ENCODE measurements around the gene BMPR1B.

Gene BMPR1B

DNA sequence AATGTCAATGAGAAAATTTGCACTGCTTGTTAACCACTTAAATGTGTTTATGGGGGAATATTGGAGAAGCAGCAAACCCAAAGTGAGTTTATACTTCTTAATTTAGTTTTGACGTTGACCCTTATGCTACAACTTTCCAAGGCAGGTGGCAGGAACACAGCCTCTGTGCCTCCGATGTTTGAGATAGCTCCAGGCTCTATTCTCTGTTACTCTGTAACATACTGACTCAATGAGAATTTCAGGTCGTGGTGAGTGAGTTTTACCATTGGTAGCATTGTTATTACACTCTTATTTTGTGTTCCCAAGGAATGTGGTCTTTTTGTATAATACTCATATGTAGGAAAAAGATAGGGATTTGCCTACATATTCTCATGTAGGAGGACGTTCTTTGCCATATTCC is 210.7 kb downstream of the BMPR1B start:
- no peak for FAIRE-seq

DNA sequence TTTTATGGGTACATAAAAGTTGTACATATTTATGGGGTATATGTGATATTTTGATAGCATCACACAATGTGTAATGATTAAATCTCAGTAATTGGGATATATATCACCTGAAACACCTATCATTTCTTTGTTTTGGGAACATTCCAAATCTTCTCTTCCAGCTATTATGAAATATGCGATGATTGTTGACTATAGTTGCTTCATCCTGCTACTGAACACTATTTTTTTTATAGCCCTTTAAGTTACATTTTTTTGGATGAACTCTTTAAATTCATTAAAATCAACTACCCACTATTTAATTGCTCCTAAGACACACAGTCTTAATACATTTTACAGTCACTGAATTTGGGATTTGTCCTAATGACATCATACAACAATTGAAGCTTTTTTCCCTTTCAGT is 212.9 kb downstream of the BMPR1B start:
- FAIRE-seq, result no peak

DNA sequence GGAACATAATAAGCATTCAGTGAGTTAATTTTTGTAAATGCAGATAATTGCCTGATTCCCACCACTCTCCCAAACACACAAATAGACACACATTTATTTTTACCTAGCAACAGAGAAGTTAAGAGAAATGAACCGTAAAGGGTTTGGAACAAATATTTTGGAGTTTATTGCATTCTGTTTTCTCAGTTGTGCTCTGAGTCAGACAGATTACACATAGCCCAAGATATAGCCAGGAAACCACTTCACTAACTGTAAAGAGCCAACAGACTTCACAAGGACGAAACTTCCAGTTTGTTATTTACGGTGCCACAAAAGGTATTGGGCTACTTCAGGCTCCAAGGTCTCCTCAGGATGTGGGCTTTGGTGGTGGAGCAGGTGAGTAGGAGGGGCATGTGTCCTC is 217.0 kb downstream of the BMPR1B start:
- FAIRE-seq, result no peak

DNA sequence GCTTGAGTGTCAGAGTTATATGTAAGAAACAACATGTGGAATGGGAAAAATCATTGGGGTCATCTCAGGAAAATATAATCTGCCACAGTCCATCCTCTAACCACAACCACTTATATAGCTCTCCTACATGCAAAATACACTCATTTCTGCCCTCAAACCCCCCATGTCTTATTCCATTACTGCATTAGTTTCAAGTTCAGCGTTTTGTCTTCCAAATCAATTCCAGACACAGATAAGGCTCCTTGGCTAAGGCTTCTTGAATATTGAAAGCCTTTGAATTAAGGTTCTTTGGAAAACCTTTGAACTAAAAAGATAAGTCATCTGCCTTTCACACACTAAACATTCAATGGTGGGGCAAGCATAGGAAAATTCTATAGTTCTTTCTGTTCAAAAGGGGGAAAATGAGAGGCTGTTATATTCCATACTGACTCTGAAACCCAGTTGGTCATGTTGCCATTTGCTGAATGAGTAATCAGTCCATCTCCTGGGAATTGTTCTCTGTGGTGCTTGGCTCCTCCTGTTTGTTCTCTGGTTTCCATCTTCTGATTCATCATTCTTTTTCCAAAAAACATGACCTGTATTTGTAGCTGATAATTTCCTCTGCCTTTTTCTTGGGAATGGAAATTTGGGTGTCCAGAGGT is 218.7 kb downstream of the BMPR1B start:
- FAIRE-seq, result no peak

DNA sequence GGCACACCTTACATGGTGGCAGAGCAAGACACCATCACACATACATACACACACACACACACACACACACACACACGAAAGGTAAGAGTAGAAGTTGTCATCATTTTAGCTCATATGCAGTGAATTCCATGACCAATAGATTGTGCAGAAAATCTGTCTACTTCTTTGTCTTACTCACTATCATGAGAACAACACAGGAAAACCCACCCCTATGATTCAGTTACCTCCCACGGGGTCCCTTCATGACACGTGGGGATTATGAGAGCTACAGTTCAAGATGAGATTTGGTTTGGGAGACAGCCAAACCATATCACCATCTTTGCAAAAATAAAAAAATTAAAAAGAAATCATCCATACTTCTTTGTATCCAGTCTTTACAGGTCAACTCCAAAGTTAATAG is 221.1 kb downstream of the BMPR1B start:
- no peak for FAIRE-seq

DNA sequence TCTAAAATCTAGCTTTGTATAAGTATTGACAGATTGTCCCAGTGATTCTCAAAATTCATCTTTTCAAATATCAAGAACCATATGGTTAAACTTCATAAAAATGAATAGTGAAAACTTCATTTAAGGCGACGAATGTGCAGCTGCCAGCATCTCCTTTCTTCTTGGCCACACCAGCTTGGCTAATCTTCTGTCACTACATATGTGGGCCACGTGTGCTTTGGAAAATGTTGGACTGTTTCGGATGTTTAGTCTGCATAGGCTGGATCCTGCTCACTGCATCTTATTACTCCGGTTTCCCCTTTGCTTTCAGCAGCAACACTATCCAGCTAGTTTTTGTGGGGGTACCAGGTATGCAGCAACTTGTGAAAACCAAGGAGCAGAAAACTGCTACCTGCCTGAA is 221.9 kb downstream of the BMPR1B start:
- no peak for FAIRE-seq

DNA sequence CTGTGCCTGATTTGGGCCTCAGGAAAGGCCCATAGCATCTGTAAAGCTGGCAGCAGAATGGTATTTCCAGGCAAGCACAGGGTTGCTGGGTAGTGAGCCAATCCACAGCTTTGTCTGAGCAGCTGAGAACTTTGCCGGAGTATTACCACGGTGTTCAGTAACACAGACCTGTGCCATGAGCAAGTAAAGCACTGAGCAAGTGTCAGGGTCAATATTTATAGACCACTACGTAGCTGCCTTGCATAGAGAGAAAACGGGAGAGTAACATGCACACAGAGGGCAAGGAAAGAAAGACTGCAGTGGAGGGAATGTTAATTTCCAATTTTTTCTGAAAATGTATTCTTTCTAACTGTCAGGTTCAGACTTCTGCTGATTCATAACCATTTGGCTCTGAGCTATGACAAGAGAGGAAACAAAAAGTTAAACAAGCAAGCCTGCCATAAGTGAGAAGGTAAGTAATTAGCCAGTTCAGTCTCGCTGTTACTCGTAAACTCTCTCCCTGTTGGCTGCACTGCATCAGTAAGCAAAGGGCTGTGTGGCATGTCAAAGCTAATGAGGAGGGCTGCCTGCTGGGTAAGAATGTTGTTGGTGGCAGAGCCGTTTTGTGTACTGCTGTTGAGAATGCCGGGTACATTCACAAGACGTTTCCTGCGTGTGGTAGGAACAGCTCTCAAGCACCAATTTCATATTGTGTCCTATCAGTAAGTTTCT is 238.1 kb downstream of the BMPR1B start:
- no peak for FAIRE-seq

DNA sequence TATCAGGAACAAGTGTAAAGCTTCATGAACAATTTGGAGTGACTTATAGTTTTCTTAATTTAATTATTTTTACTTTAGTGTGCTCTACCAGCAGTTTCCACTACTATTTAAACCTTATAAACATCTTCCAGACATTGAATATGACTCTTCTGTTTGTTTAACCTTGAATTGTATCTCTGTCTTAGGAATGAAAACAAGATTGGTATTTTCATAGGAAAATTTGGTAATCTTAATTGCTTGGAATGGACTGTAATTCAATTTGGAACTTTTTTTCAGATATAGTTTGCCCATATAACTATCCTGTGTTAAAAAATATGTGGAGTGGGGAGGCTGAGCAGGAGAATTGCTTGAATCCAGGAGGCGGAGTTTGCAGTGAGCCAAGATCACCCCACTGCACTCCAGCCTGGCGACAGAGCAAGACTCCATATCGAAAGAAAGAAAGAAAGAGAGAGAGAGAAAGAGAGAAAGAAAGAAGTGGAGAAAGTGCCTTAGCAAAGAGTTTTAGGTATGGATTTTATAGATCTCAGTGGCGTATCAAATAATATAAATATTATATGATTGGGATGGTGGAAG is 242.4 kb downstream of the BMPR1B start:
- FAIRE-seq, result no peak

DNA sequence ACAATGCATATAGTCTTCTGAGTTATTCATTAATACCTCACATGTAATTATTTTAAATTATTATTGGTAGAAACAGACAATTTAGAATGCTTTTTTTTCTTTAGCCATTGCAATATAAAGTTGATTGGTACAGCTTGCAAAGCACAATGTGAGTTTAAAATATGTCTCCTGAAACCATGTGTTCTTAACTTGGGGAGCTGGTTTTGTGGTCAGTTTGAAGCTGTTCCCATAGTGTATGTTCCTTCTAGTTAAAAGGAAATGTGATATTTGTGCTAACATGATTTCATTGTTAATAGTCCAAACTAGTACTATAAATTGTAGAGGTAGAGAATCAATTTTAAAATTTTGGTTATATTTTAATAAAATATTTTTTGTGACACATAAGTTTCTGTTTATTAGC is 247.2 kb downstream of the BMPR1B start:
- no peak for FAIRE-seq

DNA sequence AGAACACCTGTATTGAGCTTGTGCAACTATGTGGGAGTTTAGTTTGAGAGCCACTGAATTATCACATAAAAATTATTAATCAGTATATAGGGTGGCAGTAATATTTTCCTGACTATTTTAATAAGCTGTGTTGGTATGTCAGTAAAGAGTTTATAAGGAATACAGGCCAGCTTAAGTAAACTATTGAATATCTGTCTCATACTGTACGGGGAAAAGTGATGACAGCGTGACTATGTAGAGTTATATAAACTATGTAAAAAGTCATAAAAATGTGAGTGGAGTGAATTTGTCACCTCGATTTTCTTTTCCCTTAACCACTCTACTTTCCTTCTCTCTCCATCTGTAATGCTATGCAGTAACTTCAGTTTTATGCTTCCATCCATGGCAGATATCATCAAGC is 250.2 kb downstream of the BMPR1B start:
- no peak for FAIRE-seq

DNA sequence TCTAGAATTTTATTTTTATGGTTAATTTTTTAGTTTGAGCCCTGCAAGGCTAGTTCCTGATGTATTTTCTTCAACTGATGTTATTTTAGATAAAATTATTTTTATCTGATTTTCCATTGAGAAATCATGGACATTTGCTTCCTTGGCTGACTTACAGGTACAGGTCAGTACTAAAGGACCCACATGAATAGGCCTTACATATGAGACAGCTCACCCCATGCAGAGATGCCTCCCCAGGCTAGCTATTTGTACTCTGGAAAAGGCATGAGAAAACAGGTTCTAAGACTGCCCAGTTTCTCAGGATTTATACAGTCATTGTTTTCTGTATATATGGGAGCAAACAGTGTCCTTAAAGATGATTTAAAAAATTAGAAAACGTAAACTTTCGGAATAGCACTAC is 255.5 kb downstream of the BMPR1B start:
- no peak for FAIRE-seq

DNA sequence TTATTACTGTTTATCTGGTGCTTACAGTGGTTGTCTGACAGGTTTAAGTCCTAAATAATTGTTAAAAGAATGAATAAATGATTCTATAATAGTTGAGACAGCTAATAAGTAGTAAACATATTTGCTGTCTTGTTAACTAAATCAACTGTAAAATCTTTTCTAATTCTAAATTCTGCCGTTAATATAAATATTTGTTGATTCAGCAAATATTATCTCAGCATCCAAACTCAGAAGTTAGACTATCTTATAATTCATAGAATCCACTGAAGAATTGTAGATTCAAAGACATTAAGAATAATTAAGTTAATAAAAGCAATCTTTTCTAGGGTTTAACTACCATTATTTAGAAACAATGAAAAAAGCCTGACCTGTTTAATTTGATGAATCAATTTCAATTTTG is 256.3 kb downstream of the BMPR1B start:
- no peak for FAIRE-seq

DNA sequence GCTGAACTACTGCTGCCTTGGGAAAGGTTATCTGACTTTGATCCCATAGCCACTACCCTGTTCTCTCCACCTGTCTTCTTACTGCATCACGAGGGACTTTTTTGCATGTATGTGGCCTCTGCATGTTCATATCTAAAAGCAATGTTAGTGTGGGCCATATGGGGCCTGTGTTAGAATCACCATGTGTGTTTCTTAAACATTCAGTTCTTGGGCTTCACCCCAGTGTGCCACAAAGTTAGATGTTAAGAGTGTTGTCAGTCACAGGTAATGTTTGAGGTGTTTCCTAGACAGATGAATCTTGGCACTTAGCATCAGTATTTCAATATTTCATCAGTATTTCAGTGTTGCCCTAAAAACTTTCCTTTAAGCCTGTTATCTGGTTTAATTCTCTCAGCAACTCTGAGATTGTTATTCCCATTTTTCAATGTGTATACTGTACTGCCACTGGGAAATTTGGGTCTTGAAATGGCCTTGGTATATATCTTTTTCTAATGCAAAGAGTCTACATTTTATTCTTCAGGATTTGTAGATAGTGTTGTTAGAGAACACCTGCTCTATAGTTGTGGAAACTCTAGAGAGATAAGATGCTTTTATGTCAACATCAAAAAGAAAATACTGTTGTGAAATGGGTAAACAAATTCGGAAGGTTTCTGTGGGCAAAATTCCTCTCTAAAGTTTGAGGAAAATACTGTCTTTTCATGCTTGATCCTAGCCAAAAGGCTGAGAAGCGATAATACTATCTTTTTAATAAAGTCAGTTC is 259.7 kb downstream of the BMPR1B start:
- no peak for FAIRE-seq

DNA sequence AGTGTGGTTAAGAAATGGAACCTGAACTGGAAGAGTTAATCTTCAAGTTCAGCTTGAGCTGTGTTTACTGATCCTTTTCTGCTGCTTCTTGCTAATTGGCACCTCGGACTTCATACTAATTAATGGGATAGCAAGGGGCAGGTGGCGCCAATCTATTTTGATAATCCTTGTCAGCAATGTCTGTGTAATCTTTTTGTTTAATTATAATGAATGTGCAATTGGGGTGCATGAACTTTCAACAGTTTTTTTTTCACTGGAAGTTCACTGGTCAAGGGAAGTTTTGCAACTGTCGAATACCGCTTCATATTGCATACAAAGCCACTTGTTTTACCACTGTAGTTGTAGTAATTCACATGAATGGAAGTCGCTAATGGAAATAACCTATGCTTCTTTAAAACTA is 261.0 kb downstream of the BMPR1B start:
- FAIRE-seq, result no peak

DNA sequence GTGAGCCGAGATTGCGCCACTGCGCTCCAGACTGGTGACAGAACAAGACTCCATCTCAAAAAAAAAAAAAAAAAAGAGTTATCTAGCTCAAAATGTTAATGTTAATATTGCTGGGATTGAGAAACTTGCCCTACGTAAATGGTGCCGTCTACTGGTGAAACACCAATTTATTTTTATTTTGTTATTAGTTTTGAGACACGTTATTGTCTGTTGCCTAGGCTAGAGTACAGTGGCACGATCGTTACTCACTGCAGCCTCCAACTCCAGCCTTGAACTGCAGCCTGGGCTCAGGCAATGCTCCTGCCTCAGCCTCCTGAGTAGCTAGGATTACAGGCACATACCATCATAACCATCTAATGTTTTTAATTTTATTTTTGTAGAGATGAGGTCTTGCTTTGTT is 262.8 kb downstream of the BMPR1B start:
- no peak for FAIRE-seq

DNA sequence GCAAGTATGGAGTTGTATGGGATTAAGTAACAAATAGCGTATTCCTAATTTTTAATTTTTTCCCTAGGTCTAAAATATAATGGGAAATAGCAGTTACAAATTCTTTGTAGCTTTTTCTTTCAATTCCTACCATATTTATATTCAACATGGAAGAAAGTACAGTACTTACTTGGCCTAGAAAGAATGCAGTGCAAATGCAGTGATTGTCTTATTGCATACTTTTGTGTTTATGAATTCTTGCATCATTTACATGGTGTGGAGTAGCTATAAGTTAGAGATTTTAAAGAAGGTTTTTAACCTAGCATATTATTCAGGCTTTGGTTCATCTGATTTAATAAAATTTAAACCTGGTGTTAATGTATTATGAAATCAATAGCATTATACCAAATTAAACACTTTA is 263.3 kb downstream of the BMPR1B start:
- FAIRE-seq, result no peak

DNA sequence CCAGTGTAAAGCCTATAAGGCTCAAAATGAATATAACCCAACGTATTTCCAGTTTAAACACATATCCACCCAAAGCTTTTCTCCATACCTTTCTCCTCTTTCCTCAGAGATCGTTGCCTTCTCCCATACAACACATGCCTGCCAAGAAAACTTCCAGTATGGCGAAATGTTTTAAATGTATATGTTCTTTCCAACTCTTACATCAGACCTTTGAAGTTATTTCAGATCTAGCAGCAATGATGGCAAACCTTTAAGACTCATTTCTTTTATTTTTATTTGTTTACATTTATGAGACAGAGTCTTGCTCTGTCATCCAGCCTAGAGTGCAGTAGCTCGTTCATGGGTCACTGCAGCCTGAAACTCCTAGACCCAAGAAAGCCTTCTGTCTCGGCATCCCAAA is 265.4 kb downstream of the BMPR1B start:
- no peak for FAIRE-seq

DNA sequence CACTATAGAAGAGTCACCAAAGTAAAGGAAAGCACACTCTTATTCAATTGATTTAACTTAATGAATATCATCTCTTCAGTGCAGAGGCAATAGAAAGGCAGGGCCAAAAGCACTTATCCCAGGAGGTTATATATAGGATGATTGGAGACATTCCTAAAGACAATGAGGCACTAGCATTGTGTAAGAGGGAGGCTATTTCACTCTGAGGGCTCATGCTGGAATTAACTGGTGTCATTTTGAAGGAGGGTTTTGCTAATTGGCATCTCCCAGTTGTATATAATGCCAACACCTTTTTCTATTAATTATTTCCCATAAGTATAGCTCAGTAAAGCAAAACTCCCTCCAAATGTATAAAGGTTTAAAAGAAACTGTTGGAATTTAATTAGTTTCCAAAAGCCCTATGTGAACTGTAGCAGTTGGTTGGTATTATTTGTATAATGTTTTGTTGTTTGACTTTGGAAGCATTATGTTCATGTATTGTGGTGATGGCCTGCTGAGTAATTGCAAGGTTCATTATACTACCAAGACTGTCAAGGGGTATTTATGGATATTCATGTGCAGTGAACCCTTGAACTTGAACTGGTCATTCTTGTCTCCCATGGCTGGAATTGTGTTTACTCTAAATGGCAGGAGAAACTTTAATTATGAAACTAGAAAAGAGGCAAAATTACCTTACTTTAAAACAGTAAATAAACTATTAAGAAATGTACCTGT is 270.3 kb downstream of the BMPR1B start:
- FAIRE-seq, result no peak

DNA sequence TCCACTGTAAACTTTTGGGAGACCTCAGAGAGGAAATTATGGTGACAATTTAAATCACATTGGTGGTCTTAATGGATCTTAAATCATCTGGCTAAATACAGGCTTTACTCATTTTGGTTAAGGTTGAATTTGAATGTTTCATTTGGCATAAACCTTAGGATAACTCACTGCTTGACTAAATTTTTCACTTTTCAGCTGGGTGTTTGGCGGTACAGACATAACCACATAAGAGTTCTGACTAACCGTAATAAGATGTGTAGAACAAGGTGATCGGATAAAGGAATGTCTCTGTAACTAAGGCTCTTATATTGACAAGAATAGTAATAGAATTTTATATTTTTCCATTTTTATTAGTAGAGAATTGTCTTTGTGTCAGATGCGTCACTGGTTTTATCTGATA is 281.0 kb downstream of the BMPR1B start:
- no peak for FAIRE-seq

DNA sequence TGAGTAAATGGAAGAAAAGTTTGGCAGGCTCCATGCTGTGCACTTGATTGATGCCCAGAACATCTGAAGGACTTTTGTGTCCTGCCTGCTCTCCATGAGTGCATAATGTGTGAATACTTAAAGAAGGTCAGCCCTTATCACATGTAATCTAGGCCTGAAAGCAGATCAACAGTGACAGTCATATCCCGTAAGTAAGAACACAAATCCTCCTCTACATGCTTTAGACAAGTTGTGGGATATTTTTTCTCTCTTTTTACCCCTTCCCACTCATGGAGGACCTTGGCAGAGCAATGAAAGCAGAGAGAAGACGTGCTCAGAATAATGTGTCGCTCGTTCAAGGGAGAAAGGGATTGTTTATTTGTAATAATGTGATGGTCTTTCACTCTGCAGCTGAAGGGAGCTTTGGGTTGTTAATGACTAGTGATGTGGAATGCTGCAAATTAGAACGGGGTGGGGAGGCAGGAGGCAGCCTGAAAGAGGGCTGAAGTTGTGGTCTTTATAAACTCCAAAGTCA is 286.6 kb downstream of the BMPR1B start:
- FAIRE-seq, result no peak

DNA sequence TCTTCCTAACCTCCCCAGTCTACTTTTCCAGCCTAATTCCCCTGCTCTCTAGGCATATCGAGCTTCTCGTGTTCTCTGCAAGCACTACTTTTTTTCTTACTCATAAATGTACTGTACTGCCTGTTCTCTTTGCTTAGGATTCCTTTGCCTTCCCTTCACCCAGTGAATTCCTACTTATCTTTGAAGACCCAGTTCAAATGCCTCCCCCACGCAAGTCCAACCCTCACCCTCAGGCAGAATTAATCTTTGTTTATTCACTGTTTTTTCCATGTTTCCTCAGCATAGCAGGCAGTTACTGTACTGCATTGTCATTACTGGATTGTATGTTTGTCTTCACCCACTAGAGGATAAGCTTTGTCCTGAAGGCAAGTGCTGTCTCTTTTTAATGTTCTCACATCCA is 287.7 kb downstream of the BMPR1B start:
- FAIRE-seq, result no peak

DNA sequence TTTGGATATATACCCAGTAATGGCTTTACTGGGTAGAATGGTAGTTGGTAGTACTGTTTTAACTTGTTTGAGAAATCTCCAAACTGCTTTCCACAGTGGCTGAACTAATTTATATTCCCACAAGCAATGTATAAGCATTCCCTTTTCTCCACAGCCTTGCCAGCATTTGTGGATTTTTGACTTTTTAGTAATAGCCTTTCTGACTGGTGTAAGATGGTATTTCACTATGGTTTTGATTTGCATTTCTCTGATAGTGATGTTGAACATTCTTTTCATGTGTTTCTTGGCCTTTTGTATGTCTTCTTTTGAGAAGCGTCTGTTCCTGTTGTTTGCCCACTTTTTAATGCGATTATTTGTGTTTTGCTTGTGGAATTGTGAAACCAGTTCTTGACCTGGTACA is 290.5 kb downstream of the BMPR1B start:
- FAIRE-seq, result no peak
